Neural crest cell (in vitro differentiated cells): ENCODE data around the gene CD248. TPM values are rescaled to one million over a fixed set of nuclear protein-coding genes. Genes with fewer than 3 reads are reported as not detected.
A peak's percentile ranks its signal among the peaks of the same experiment; 100 is the strongest.
"Not testable (repeated sequence)": the region's sequence is repeated elsewhere in the genome, so short reads cannot be mapped to it uniquely, and the experiment has no call there.

Experiments
- DNase-seq: peaks from one replicate; pipeline ENCODE4 v3.0.0; 2021; ENCODE audit warnings: low read depth, mixed read lengths, low spot score
- H3K27ac Mint-ChIP-seq: one replicate; pipeline ENCODE4 v1.8.0; 2021; ENCODE audit warnings: mild to moderate bottlenecking, mixed read lengths; ENCODE audit not compliant: unreplicated experiment
- H3K27me3 Mint-ChIP-seq: 2 replicates; pipeline ENCODE4 v1.8.0; 2021; ENCODE audit warnings: low read depth, mild to moderate bottlenecking, mixed read lengths
- H3K36me3 Mint-ChIP-seq: 2 replicates; pipeline ENCODE4 v1.8.0; 2021; ENCODE audit warnings: low read depth, mild to moderate bottlenecking, mixed read lengths
- H3K4me1 Mint-ChIP-seq: 2 replicates; pipeline ENCODE4 v1.8.0; 2021; ENCODE audit warnings: mixed read lengths
- H3K4me3 Mint-ChIP-seq: one replicate; pipeline ENCODE4 v1.8.0; 2021; ENCODE audit warnings: mild to moderate bottlenecking, mixed read lengths
- H3K9me3 Mint-ChIP-seq: 2 replicates; pipeline ENCODE4 v1.8.0; 2021; ENCODE audit warnings: mixed read lengths
- CTCF ChIP-seq: fragments of 200-600 bp; sonication (generic); conservative IDR thresholded peaks from 2 replicates; pipeline ENCODE4 v1.5.0; 2021; ENCODE audit warnings: antibody characterized with exemption, mild to moderate bottlenecking
- total RNA-seq: library from RNA; stranded (reverse); gene quantifications from 2 replicates; pipeline ENCODE4 v1.2.1, GENCODE V29; 2021

CD248 gene
- total RNA-seq, 1 donor from 2014 or later, result 4.2 TPM

DNA sequence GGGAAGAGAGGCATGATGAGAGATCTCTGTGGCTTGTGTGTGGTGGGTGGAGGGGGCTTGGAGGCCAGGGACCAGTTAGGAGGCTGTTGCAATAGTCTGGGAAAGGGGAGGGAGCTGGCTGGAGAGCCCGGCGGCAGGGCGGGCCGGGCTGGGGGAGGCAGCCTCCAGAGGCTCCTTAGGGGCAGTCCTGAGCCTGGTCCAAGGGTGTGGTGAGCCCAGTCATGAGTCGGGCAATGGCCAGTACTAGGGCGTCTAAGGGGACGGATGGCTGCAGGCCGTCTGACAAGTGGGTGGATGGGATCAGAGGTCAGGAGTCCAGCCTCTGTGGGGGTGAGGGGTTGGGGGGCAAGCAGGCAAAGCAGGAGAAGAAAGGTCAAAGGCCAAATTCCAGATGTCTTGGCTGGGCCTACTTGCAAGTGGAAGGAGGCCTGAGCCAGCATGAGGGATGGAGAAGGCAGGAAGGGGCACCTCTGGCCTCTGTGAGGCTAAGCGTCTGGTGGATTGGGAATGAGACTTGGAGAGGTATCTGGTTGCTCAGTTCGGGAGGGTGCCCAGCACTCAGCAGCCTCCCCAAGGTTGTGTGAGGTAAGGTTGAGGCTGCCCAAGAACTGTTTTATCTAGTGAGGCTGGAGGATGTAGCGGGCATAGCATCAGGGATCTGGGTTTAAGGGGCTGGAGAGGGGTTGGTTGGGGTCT is 6.0 kb upstream of the CD248 start:
- no peak for TF ChIP-seq CTCF
- no peak for DNase-seq
- Mint-ChIP-seq H3K27ac (no peak overlapping the region), H3K27me3 (no peaks in the 10 kb centered on the region), H3K4me3 (peak overlapping the region; percentile 51), H3K36me3 (no peaks in the 10 kb centered on the region), H3K4me1 (peaks cover 53% of the 10 kb centered on the region), H3K9me3 (peaks cover 14% of the 10 kb centered on the region)

DNA sequence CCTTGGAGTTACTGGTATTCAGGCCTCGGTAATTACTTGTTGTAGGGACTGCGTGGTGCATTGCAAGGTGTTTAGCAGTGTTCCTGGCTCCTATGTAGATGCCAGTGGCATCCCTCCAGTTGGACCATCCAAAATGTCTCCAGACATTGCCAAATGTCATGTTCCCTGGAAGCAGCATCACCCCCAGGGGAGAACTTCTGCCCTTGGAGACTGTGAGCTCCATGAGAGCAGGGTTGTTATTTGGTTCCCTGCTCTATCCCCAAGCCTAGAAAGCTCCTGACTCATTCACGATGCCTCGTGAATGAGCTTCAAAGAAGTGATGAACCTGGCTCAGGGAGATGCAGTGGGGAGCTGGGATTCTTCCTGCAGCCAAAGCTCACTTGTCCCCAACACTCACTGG is 4.8 kb upstream of the CD248 start:
- TF ChIP-seq CTCF, result no peak
- Mint-ChIP-seq H3K27ac (no peak overlapping the region), H3K9me3 (peaks cover 14% of the 10 kb centered on the region), H3K4me1 (peaks cover 52% of the 10 kb centered on the region), H3K27me3 (no peaks in the 10 kb centered on the region), H3K4me3 (no peak overlapping the region), H3K36me3 (no peaks in the 10 kb centered on the region)
- no peak for DNase-seq

DNA sequence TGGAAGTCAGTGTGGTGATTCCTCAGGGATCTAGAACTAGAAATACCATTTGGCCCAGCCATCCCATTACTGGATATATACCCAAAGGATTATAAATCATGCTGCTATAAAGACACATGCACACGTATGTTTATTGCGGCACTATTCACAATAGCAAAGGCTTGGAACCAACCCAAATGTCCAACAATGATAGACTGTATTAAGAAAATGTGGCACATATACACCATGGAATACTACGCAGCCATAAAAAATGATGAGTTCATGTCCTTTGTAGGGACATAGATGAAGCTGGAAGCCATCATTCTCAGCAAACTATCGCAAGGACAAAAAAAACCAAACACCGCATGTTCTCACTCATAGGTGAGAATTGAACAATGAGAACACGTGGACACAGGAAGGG is 3.9 kb upstream of the CD248 start:
- peaks cover 49% of the 10 kb centered on the region for H3K4me1 Mint-ChIP-seq
- H3K36me3 Mint-ChIP-seq, DNase-seq, H3K27me3 Mint-ChIP-seq, H3K27ac Mint-ChIP-seq, H3K4me3 Mint-ChIP-seq: not testable (repeated sequence)
- H3K9me3 Mint-ChIP-seq, result peaks cover 14% of the 10 kb centered on the region

- not testable (repeated sequence) for H3K4me3 Mint-ChIP-seq, DNase-seq, H3K27ac Mint-ChIP-seq, H3K36me3 Mint-ChIP-seq, H3K27me3 Mint-ChIP-seq
- peaks cover 51% of the 10 kb centered on the region for H3K4me1 Mint-ChIP-seq
- peaks cover 14% of the 10 kb centered on the region for H3K9me3 Mint-ChIP-seq
Observed at GRCh38 chr11:66320289-66320688, 3.4 kb upstream of the CD248 start.

DNA sequence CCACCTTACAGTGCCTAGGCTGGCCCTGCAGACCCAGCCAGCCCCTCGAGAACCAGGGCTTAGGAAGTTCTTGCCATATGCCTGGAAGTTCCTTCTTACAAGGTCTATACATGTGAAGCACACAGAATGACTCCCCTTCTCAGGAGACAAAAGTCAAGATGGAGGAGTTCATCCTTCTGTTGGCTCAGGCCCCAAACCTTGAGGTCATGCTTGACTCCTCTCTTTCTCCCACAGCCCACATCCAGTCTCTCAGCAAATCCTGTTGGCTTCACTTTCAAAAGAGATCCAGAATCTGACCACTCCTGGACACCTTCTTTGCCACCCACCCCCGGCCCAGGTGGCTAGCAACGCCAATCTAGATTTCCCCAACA is 1.7 kb upstream of the CD248 start:
- peak overlapping the region; percentile 78 for H3K27ac Mint-ChIP-seq
- H3K27me3 Mint-ChIP-seq, result no peaks in the 10 kb centered on the region
- H3K4me3 Mint-ChIP-seq, result peak overlapping the region; percentile 44
- no peaks in the 10 kb centered on the region for H3K36me3 Mint-ChIP-seq
- H3K9me3 Mint-ChIP-seq, result peaks cover 12% of the 10 kb centered on the region
- no peak for DNase-seq
- peaks cover 50% of the 10 kb centered on the region for H3K4me1 Mint-ChIP-seq
- no peak for TF ChIP-seq CTCF

- Mint-ChIP-seq H3K36me3 (no peaks in the 10 kb centered on the region), H3K27me3 (no peaks in the 10 kb centered on the region), H3K4me3 (peak overlapping the region; percentile 67), H3K9me3 (peaks cover 6% of the 10 kb centered on the region), H3K27ac (no peak overlapping the region), H3K4me1 (peaks cover 44% of the 10 kb centered on the region)
- no peak for TF ChIP-seq CTCF
- DNase-seq, result no peak
Observed at GRCh38 chr11:66317723-66318599, 1.1 kb upstream of the CD248 start.
